ENCODE measurements around the gene ATF2.
"Not testable (repeated sequence)": the region's sequence is repeated elsewhere in the genome, so short reads cannot be mapped to it uniquely, and the experiment has no call there.

The ATF2 gene

DNA sequence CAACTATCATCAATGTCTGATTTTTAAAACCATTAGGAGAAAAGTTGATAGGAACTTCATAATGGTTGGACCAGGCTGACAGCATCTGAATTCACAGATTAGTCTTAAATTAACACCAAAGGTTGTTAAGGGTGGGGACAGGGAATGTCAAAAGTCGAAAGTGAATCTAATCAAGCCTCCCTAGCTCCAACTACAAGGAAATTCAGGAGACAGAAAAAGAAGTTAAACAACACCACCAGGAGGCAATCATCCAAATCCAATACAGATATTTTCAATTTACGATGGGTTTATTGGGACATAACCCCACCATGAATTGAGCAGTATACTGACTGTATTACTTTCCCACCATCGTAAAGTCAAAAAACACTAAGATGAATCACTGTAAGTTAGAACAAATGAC, 32.8 kb downstream of the ATF2 start:
- H3K27ac ChIP-seq = no peak overlapping the region
- no peak overlapping the region for H3K4me3 ChIP-seq
- no peak for DNase-seq (ENCODE audit: low spot score)
- TF ChIP-seq, protein P1, sequence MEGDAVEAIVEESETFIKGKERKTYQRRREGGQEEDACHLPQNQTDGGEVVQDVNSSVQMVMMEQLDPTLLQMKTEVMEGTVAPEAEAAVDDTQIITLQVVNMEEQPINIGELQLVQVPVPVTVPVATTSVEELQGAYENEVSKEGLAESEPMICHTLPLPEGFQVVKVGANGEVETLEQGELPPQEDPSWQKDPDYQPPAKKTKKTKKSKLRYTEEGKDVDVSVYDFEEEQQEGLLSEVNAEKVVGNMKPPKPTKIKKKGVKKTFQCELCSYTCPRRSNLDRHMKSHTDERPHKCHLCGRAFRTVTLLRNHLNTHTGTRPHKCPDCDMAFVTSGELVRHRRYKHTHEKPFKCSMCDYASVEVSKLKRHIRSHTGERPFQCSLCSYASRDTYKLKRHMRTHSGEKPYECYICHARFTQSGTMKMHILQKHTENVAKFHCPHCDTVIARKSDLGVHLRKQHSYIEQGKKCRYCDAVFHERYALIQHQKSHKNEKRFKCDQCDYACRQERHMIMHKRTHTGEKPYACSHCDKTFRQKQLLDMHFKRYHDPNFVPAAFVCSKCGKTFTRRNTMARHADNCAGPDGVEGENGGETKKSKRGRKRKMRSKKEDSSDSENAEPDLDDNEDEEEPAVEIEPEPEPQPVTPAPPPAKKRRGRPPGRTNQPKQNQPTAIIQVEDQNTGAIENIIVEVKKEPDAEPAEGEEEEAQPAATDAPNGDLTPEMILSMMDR (IDR thresholded peaks at IDR 0.05) = no peak

DNA sequence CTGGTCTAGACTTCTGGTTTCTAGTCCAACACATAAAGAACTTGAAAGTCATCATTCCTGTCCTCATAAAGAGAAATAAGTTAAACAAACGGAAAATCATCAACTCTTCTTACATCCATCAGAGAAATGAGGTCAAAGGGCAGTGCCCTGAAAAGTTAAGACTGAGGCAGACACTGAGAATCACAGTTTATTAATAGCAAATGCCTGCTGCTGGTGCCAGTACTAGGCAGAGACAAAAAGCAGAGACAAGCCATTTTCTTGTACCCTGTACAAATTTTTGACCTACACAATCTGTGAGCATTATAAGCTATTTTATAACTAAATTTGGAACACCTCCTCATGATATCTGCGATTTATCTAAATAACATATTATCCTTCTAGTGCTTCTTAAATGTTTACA, 36.8 kb downstream of the ATF2 start:
- TF ChIP-seq, protein P1 (IDR thresholded peaks at IDR 0.05) = no peak
- Histone ChIP-seq H3K4me3 (no peak overlapping the region), H3K27ac (no peak overlapping the region)

DNA sequence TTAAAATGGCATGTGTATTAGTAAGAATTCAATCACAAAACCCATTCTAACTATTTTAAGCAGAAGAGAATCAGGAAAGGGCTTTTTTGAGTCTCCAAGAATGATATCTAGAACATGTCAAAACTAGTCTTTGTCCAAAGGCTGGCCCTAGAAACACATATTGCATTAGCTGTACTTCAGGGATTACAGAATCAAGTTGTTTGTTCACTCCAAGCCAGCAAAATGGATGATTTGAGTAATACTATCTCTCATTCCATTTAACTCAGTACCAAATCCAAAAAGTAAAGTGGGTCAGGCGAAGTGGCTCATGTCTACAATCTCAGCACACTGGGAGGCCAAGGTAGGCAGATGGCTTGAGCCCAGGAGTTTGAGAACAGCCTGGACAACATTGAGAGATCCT, 41.3 kb downstream of the ATF2 start:
- Histone ChIP-seq H3K27ac (no peak overlapping the region), H3K4me3 (no peak overlapping the region)
- TF ChIP-seq, protein P1 (IDR thresholded peaks at IDR 0.05) = no peak
- DNase-seq (ENCODE audit: low spot score) = no peak

More for the DNA sequence above, 36.8 kb downstream of the ATF2 start:
- no peak for DNase-seq (ENCODE audit: low spot score)

DNA sequence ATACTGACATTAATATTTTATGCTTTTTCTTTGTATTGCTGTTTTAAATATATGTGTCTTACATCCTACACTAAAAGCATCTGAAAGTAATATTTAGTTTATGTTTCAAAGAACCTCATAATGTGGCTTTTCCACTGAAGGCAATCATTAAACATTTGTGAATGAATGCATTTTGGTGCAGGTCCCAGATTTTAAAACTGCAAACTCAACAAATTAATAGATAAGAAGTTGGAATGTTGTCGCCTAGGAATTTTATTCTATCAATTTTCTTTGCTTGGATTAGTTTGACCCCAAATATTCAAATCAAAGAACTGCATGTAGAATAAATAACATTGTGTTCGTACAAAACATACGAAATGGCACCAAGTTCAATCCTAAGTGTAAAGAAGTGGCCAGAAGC, 44.7 kb downstream of the ATF2 start:
- no peak for DNase-seq (ENCODE audit: low spot score)
- no peak overlapping the region for H3K27ac ChIP-seq
- H3K4me3 ChIP-seq = no peak overlapping the region
- TF ChIP-seq, protein P1 (IDR thresholded peaks at IDR 0.05) = no peak

DNA sequence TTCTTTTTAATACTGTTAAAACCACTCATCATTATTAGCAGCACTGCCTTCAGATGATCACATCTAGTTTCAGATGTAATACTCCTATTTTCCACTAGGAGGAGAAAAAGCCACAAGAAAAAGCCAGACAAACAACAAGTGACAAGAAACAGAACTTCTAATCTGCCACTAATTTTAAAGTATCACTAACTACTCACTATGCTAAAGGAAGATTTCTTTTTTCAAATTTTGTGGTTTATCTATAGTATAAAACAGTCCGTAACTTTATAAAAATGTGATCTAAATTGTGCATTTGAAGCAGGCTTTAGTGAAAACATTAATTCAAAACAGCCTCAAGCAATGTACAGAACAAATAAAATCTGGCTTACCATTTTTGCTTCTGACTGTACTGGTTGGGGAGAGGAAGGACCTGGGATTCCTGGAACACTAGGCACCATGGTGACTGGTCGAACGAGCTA, 56.8 kb downstream of the ATF2 start:
- TF ChIP-seq, protein P1 (IDR thresholded peaks at IDR 0.05) = peak; percentile 59
- H3K4me3 ChIP-seq = no peak overlapping the region
- DNase-seq (ENCODE audit: low spot score) = no peak
- no peak overlapping the region for H3K27ac ChIP-seq

DNA sequence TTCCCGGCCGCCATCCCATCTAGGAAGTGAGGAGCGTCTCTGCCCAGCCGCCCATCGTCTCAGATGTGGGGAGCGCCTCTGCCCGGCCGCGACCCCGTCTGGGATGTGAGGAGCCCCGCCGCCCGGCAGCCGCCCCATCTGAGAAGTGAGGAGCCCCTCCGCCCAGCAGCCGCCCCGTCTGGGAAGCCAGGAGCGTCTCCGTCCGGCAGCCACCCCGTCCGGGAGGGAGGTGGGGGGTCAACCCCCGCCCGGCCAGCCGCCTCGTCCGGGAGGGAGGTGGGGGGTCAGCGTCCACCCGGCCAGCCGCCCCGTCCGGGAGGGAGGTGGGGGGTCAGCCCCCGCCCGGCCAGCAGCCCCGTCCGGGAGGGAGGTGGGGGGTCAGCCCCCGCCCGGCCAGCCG, 59.9 kb downstream of the ATF2 start:
- H3K27ac ChIP-seq; H3K4me3 ChIP-seq; DNase-seq (ENCODE audit: low spot score): not testable (repeated sequence)

DNA sequence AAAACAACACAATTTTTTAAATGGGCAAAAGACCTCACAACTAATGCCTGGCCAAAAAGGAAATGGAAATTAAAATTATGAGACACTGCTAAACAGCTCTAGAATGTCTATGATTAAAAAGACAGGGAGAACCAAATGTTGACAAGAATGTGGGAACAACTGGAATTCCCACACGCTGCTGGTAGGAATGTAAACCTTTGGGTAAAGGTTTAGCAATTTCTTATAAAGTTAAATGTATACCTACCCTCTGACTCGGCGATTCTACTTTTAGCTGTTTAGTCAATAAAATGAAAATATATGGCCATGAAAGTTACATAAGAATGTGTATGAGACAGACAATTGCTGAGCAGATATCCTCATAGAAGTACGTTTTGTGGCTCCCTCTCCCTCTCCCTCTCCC, 60.9 kb downstream of the ATF2 start:
- Histone ChIP-seq H3K27ac (no peak overlapping the region), H3K4me3 (no peak overlapping the region)
- TF ChIP-seq, protein P1 (IDR thresholded peaks at IDR 0.05) = no peak
- no peak for DNase-seq (ENCODE audit: low spot score)

DNA sequence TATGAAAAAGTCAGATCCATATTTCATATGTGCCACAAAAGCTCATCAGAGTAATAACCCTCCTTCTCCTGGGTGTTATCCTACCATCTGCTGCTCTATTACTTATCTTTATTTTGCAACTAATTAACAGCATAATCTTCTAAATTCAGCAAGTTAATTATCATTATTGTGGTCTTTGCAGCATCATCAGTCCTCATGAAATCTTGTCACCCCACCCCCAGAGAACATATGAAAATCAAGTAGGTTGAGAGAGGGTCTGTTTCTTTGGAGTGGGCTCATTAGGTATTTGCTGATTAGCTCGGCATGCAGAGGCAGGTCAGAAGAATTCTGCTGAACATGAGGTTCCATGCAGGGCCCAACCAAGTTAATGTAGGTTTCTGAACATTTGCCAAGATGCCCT, 64.8 kb downstream of the ATF2 start:
- Histone ChIP-seq H3K4me3 (no peak overlapping the region), H3K27ac (no peak overlapping the region)
- TF ChIP-seq, protein P1 (IDR thresholded peaks at IDR 0.05) = no peak
- no peak for DNase-seq (ENCODE audit: low spot score)

All from coronary artery (tissue), 2 donors.